NOMO-1 treated with dmso at 0.1 percent for 144 hours (cell line): Measurements from ENCODE around the gene TCF25.

ENCODE experiments used
- DNase-seq: peaks from one replicate; lab custom pipeline; 2025; ENCODE audit not compliant: unreplicated experiment; lab: John Stamatoyannopoulos, UW

The TCF25 gene

DNA sequence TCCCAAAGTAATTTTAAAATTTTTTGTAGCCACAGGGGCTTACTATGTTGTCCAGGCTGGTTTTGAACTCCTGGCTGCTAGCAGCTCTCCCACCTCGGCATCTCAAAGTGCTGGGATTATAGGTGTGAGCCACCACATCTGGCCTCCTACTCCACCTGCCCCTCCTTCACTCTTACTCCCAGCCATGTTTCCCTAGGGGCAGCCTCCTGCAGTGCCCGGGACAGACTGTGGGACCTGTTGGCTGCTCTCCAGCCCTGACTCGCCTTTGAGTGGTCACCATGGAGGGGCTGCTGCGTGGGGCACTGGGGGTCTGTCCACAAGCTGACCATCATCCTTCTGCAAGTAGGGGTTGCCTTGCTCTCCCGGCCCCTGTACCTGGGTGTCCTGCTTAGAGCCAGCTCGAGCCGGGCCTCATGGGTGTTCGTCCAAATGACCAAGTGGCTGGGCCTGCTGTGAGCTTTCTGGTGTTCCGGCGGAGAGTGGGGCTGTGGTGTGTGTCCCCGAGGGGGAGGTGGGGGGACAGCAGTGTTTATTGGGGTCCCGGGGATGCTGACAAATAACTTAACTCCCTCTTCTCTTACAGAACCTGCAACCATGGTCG is 28.6 kb upstream of the TCF25 start:
- no peak for DNase-seq

DNA sequence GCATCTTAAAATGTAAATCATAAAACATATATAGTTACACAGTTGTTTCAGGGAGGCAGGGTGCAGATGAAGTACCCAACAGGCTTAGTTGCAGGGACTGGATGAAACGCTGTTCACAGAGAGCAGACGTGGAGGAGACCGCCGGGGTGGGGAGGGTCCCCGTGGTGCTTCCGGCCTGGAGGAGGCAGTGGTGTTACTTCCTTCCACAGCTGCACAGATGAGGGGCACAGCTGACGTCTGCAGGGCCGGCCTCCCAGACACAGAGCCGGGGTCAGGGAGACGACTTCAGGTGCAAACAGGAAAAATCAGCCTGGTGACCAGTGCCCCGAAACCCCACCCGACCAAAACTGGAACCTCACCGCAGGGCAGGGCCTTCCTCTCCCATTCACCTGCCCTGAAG is 28.0 kb upstream of the TCF25 start:
- DNase-seq = no peak

DNA sequence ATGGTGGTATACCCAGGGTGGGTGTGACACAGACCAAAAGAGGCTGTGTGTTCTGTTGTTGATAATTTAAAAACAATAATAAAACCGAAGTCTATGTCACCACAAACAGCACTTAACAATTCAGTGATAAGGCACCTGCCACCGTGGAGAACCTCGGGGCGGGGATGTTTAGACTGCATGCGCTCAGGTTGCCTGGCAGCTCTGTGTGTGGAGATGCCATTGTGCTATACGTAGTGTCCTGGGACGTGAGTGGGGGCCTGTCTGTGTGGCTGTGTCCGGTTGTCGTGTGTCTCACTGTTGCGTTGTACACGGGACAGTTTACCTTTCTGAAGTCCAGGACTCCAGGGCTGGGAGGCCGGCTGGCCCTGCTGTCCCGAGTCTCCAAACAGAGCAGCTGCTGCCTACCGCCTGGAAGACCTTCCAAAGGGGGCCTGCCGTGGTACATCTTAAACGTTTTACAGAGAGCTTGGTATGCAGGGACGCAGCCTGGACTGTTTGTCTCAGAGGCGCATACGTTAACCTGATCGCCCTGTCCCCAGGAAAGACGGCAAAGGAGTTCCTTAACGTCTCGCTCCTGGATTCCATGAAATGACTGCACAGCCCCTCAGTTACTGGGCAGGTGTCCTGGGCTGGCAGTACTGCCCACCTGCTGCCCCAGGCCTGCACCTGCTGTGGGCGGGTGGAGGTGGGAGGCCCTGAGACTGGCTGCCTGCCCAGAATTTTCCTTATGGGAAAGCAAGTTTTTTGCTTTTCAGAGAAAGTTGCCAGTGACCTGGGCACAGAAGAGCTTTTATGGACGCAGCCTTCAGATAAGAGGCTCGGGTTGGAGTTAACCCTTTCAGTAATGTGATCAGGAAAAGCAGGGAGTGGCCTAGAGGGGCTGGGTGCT is 26.1 kb upstream of the TCF25 start:
- no peak for DNase-seq

DNA sequence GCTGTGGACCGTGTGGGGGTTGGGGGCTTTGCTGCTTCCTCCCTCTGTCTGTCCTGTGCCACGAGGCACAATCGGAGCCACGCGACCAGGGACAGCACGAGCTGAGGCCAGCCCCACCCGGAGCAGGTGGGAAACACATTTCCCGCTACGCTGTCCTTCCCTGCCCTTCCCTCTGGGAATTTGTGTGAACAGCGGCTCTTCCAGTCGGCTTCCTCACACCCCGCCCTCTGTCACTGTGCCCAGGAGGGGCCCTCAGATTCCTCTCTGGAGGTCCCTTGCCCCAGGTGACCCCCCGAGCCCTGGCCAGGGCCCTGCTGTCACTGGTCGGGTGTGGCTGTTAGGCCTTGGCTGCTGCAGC is 25.5 kb upstream of the TCF25 start:
- no peak for DNase-seq

DNA sequence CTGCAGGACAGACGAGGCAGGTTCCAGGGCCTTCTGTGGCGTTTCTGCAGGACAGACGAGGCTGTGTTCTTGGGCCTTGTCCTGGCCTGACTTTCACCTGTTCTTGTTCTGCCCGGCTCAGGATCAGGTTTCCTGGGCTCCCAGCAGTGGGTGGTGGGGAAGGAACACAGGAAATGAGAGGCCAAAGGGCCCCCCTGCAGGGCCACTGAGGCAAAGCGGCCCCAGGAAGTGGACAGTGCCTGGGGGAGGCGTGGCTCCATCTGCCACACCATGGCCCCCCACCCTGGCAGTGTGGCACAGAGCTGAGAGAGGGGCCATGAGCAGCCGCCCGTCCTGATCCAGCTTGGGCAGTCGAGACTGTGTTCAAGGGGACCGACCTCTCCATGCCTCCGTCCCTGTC is 24.4 kb upstream of the TCF25 start:
- DNase-seq = no peak

DNA sequence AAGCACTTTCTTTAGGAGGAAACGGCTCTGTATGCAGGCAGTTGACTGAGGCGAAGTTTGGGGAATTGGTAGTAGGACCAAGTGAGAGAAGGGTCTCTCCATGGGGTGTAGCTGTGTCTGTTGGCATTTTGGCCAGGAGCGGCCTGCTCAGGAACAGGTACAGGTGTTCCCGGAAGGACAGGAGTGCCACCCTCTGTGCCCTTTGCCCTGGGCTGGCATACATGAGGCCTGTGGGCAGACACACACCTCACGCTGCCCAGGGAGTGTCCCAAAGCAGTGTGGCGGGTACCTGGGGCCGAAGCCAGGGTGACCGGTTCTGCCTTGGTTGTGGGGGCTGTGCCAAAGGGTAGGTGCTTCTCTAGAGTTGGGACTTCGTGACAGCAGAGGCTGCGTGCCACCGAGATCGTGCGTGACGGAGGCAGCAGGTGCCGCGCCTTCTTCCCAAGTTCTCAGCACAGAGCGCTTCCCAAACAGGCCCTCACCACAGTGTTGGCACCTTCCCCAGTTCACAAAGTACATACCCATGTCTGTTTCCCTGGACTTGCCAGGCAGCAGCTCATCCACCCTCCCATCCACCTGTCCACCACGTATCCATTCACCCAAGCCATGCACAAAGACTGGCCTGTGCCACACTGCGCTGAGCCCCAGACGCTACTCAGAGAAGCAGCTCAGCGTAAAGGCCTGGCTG is 19.9 kb upstream of the TCF25 start:
- no peak for DNase-seq

DNA sequence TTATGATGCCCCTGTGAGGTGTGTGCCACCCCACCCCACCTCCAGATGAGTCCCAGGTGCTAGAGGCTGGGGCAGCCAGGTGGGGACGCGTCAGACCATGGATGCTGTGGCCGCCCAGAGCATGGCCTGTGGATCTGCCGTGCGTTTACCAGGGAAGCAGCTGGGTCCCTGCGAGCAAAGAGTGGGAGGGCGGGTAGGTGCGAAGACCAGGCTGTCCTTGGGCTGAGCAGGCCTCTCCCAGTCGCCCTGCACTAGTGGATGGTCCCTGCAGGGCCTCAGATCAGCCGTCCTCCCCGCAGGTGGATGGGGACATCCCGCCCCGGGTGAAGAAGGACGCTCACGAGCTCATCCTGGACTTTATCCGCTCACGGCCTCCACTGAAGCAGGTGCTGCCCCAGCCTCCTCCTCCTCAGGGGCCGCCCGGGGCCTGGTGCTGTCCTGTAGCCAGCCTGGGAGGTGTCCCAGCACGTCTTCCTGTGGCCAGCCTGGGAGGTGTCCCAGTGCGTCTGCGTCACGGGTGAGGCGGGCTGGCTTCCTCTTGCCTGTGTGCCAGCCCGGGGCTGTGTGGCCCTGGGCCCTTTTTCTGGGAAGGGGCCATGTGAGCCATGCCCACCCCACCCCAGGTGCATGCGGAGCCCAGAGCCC is 18.0 kb upstream of the TCF25 start:
- DNase-seq = no peak

DNA sequence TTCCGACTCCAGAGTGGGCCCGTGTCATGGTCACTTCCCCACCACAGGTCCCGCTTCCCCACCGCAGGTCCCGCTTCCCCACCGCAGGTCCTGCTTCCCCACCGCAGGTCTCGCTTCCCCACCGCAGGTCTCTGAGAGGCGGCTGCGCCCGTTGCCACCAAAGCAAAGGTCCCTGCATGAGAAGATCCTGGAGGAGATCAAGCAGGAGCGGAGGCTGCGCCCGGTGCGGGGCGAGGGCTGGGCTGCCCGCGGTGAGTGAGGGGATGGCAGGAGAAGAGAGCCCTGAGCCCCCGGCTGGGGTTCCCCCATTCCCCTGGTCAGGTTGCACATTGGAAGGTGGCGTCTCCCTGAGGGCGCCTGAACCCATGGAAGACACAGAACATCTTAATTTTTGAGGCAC is 17.4 kb upstream of the TCF25 start:
- DNase-seq = peak; percentile 0

DNA sequence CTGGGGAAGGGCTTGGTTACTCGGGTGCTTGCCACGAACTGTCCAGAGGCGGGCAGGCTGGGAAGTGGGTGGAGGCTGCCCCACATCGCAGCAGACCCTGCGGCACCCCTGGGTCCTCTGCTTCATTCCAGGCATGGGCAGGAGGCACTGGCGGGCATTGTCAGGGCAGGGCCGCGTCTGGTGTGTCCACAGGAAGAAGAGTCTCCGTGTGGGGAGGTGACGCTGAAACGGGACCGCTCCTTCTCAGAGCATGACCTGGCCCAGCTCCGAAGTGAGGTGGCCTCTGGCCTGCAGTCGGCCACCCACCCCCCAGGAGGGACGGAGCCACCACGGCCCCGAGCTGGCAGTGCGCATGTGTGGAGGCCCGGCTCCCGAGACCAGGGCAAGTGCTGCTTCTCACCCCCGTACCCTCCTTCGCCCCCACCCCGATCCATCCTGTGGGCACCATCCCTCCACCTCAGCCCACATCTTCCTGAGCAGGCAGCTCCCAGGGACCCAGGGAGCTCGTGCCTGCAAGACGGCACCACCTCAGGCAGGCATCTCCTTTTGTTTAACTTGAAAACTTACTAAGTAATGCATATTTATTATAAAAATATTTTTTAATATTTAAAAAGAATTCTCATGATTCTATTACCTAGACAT is 14.3 kb upstream of the TCF25 start:
- no peak for DNase-seq

DNA sequence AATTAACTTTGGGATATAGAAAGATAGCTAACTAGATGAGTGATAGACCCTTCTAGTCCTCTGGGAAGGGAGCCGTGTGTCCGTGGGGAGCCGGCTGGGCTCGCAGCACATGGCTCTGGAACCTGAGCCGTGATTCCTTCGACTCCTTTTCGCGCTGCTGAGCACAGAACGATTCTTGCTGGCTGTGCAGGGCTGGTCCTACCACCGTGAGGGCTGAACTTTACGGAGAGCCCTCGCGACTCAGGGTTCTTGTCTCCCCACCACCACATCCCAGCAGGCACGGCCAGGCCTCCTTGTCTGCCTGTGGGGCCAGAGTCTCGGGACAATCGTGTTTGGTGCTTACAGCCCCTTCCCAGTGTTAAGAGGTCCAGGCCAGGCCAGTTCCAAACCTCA is 13.8 kb upstream of the TCF25 start:
- no peak for DNase-seq

DNA sequence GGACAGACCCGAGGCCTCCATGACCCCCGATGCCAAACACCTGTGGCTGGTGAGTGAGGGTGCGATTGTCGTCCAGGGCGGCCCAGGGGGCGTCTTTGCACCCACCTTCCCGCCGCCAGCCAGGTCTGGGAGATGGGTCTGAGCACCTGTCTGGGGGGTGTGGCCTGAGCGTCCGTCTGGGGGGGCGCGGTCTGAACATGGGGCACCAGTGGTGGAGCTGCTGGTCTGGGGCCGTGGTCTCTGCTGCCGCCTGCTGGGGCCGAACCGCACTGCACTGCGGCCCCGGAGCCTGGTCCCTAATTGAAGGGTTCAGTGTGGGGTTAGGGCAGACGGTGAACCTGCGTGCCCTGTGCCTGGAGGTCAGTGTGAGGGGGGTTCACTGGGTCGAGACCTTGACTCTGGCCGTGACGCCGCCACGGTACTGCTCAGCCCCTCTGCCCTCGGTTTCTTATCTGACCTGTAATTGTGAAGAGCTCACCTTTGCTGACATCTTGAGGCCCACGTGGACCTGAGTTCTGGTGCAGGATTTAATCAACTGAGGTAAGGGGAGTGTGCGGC is 12.6 kb upstream of the TCF25 start:
- DNase-seq = peak; percentile 61

DNA sequence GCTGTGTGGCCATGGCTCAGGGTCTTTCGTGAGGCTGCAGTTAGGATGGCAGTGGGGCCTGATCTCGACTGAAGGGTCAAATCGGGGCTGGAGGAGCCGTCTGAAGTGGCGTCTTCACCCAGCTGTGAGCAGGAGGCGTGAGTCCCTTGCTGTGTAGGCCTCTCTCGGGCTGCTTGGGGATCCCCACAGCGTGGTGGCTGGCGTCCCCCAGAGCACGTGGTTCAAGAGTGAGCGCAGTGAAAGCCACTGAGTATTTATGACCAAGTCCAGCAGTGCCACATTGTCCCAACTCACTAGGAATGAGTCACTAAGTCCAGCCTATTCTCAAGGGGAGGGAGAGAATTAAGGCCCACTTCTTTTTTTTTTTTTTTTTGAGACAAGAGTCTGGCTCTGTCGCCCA is 11.7 kb upstream of the TCF25 start:
- DNase-seq = no peak

DNA sequence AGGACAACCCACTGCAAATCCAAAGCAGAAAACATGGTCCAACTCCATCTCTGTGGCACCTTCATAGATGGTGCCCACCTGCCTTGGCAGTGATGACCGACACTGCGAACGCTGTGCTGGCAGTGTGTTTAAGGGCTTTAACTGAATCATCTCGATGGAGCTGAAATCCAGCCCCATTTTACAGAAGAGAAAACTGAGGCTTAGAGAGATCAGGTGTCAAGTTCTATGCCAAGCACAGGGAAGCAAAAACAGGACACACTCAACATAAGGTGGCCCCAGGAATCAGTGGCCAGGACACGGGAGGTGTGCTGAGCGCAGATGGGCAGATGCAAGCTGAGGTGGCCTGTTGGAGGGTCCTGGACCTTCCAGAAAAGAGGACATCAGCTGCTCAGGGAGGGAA is 10.7 kb upstream of the TCF25 start:
- no peak for DNase-seq

DNA sequence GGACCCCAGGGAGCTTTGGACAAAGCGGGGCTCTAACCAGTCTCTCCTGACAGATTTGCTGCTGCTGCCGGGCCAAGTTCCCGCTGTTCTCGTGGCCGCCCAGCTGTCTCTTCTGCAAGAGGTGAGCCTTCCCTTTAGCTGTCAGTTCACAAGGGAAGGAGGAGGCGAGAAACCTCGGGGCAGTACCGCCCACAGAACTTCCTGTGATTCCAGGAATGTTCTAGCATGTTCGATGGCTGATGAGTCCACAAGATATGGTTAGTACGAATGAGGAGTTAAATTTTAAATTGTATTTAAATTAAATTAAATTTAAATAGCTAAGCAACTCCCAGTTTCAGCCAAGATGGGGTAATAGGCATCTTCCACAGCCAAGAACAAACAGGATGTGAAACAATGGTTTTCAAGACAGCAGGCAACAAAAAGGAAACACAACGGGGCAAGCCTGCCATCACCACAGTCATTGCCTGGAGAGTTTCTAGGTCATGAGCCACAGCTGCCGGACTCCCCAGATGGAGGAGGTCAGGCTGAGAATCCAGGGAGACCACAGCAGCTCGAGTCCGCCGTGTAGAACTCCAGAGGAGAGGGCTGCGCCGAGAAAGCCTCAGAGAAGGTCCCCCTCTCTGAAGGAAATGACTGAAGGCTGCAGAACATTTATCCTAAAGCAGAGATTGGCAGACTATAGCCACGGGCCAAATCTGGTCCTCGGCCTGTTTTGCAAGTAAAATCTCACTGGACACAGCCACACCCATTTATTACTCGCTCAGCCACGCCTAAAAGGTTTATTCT is 9.5 kb upstream of the TCF25 start:
- DNase-seq = peak; percentile 42

DNA sequence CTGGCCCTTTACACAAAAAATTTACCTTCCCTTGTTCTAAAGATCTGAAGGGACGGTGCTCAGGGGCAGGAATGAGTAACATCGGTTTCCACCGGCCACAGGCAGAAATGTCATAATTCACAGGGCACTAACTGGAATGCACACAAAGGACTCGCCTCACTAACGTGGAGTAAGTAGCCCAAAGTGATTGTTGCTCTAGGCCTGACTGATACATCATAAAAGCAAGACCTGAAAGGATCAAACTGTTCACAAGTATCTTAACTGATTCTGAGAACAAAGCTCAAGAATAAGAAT is 8.9 kb upstream of the TCF25 start:
- DNase-seq = no peak

DNA sequence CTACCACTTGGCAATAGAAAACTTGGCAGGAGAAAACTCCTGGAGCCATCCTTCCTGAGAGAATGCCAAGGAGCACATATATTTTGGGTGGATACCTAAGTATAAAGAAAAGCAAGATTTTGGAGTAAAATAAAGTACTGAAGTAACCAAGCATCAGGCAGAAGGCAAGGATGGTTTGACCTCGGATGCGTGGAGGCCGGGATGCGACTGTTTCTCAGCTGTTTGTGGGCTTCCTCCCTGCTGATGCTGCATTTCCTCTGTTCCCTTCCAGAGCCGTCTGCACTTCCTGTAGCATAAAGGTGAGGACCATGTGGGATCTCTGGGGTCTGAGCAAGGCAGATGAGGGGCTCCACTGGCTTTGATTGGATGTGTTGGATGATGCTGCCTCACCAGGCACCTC is 5.5 kb upstream of the TCF25 start:
- no peak for DNase-seq

DNA sequence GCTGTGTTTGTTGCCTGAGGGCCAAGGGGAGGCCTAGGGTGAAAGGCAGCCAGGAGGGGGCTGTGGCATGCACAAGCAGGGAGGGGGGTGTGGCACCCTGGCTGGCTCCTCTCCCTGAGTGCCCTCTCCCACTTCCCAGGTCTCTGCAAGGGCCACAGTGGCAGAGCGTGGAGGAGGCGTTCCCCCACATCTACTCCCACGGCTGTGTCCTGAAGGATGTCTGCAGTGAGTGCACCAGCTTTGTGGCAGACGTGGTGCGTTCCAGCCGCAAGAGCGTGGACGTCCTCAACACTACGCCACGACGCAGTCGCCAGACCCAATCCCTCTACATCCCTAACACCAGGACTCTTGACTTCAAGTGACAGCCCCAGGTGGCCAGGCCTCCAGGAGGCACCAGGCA is 3.5 kb upstream of the TCF25 start:
- no peak for DNase-seq

DNA sequence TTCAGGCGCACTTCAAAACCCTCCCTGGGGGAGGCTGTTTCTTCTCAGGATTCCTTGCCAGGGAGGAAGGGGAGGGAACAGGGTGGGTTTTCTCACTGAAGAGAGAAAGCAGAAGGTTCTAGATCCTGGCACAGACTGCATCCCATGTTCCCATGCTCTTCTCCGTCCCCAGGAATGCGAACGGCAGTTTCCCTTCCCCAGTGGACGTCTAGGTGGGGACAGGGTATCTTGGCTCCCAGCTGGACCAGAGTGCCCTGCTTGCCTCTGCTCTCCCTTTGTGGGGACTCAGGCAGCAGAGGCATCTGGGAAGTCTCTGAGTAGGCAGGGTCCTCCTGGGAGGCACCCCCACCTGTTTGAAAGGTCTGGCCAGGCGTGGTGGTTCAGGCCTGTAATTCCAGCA is 3.0 kb upstream of the TCF25 start:
- no peak for DNase-seq

DNA sequence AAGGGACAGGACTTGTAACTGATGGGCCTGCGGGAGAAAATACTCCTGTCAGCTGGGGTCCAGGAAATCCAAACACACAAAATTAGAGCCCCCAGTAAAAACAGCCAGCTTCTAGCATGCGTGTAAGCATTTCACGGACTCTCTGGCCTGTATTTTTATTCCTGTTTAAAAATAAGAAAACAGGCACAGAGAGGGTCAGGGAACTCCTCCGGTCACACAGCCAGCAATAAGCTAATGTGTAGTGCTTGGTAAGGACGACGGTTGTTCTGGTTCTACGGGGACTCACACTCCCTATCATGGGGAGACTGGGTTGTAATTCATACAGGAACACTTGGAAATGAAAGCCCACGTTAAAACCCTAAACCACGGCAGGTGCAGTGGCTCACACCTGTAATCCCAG is 1.5 kb upstream of the TCF25 start:
- no peak for DNase-seq

DNA sequence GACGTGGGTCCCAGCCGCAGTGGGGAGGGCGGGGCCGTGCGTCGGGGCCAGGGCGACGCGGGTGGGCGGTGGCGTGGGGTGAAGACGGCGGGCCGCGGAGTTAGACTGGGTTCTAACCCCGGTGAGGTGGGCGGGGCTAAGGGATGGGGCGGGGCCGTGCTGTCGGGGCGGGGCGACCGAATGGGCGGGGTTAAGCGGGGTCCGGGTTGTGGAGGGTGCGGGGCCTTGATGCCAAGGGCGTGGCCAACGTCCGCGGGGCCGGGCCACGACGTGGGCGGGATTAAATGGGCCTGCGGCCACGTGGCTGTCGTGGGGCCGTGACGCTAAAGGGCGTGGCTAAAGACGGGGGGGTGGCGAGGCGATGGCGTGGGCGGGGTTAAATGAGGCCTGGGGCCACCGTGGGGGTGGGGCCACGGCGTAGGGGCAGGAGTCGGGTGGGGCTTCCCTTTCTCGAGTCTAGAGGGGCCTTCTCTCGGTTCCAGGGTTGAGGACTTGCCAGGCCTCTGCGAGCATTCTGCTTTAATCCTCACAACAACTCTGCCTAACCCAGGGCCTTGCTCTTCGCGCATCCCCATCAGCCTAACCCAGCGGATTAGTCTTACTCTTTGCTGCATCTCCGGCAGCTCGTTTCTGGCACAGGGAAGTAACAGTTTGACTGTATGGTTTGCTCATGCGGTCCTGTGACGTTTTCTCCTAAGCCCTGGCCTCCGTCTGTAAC is 739 bp downstream of the TCF25 start:
- peak; percentile 94 for DNase-seq
